Measurements from ENCODE around the gene GNA14. TPM values are rescaled to one million over a fixed set of nuclear protein-coding genes. Genes with fewer than 3 reads are reported as not detected.

GNA14 gene
- total and polyA plus RNA-seq, 7 donors, result 5.0 to 29.2 (median 7.8) TPM

- Histone ChIP-seq H3K36me3 (no peaks in the 10 kb centered on the region), H3K27ac (no peak overlapping the region), H3K27me3 (no peaks in the 10 kb centered on the region), H3K4me1 (peaks cover 0 to 55% (median 46%) of the 10 kb centered on the region in 4 donors), H3K4me3 (no peak overlapping the region), H3K9me3 (no peaks in the 10 kb centered on the region)
- DNase-seq, result no peak
- TF ChIP-seq EP300 (IDR thresholded peaks at IDR 0.05) (no peak), CTCF (IDR thresholded peaks at IDR 0.05) (no peak), POLR2A (IDR thresholded peaks at IDR 0.05) (no peak), POLR2AphosphoS5 (IDR thresholded peaks at IDR 0.05) (no peak)
- intact Hi-C loops (cut with DNase I), result no loop called here
- WGBS, 2 donors, result 91 to 93% methylated on average over 4 of the region's 4 CpGs
Measured at GRCh38 chr9:77593528-77593927, 54.6 kb downstream of the GNA14 start.

GRCh38 chr9:77592476-77592875, 55.6 kb downstream of the GNA14 start:
- no peak for DNase-seq
- peaks cover 0 to 54% (median 39%) of the 10 kb centered on the region in 4 donors for H3K4me1 ChIP-seq
- no peak overlapping the region for H3K4me3 ChIP-seq
- no peak overlapping the region for H3K27ac ChIP-seq
- H3K9me3 ChIP-seq, result no peaks in the 10 kb centered on the region
- intact Hi-C loops (cut with DNase I), result no loop called here
- 52 to 61% methylated on average over 2 of the region's 2 CpGs for WGBS, 2 donors
- no peak for TF ChIP-seq EP300 (IDR thresholded peaks at IDR 0.05)
- no peak for TF ChIP-seq POLR2AphosphoS5 (IDR thresholded peaks at IDR 0.05)
- TF ChIP-seq POLR2A (IDR thresholded peaks at IDR 0.05), result no peak
- no peak for TF ChIP-seq CTCF (IDR thresholded peaks at IDR 0.05)
- no peaks in the 10 kb centered on the region for H3K27me3 ChIP-seq
- H3K36me3 ChIP-seq, result no peaks in the 10 kb centered on the region

GRCh38 chr9:77589046-77589795, 58.9 kb downstream of the GNA14 start:
- no peak overlapping the region for H3K4me3 ChIP-seq

GRCh38 chr9:77588271-77588937, 59.7 kb downstream of the GNA14 start:
- WGBS, 2 donors, result 6 to 33% methylated on average over 2 of the region's 2 CpGs
- no peak for DNase-seq

More at GRCh38 chr9:77589046-77589795, 58.9 kb downstream of the GNA14 start:
- peaks cover 0 to 29% (median 10%) of the 10 kb centered on the region in 4 donors for H3K4me1 ChIP-seq
- TF ChIP-seq POLR2AphosphoS5 (IDR thresholded peaks at IDR 0.05) (no peak), EP300 (IDR thresholded peaks at IDR 0.05) (no peak), POLR2A (IDR thresholded peaks at IDR 0.05) (no peak), CTCF (IDR thresholded peaks at IDR 0.05) (no peak)
- no peaks in the 10 kb centered on the region for H3K36me3 ChIP-seq
- 15 to 52% methylated on average over 6 of the region's 6 CpGs for WGBS, 2 donors
- no peaks in the 10 kb centered on the region for H3K27me3 ChIP-seq
- H3K27ac ChIP-seq, result peak overlapping the region in 1 of 4 donors; percentile 13
- no peaks in the 10 kb centered on the region for H3K9me3 ChIP-seq
- no peak for DNase-seq
- intact Hi-C loops (cut with DNase I), result no loop called here

More at GRCh38 chr9:77588271-77588937, 59.7 kb downstream of the GNA14 start:
- TF ChIP-seq CTCF (IDR thresholded peaks at IDR 0.05) (no peak), EP300 (IDR thresholded peaks at IDR 0.05) (no peak), POLR2A (IDR thresholded peaks at IDR 0.05) (no peak), POLR2AphosphoS5 (IDR thresholded peaks at IDR 0.05) (no peak)
- Histone ChIP-seq H3K36me3 (no peaks in the 10 kb centered on the region), H3K27ac (peak overlapping the region in 2 of 4 donors; percentile 7 to 13), H3K27me3 (no peaks in the 10 kb centered on the region), H3K9me3 (no peaks in the 10 kb centered on the region), H3K4me1 (peaks cover 0 to 21% (median 7%) of the 10 kb centered on the region in 4 donors), H3K4me3 (no peak overlapping the region)
- intact Hi-C loops (cut with DNase I), result no loop called here
